Posterior cingulate gyrus (tissue), 11 donors: ENCODE measurements around the gene ACOX1.

Source experiments
- DNase-seq, 10 donors: peaks; one replicate each; pipeline versions ENCODE4 v3.0.0 to v3.0.0-alpha.2; 2020 to 2021; ENCODE audit warnings: mixed read lengths in 3 of 10
- intact Hi-C: fragments of 100-400 bp; cut with DNase I; formaldehyde crosslinking; loops from one replicate; pipeline ENCODE4 v1.15.1; 2023

The ACOX1 gene

DNA sequence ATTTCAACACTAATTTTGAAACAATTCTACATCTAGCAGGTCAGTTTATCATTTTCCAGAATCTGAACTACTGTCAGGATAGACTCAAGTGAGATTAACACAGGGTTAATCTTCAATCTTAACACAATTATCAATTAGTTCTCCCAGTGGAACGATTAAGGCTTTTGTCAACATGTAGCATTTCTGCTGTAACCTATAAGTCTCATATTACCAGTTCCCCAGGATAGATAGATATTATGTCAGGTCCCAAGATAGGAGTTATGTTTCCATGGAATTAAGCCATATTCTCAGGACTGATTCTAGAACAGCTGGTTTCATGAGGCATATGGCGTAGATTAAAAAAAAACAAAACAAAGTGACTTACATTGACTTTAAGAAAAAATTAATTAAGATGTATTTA, 33.8 kb downstream of the ACOX1 start:
- no peak for DNase-seq
- intact Hi-C loops, result no loop called here

DNA sequence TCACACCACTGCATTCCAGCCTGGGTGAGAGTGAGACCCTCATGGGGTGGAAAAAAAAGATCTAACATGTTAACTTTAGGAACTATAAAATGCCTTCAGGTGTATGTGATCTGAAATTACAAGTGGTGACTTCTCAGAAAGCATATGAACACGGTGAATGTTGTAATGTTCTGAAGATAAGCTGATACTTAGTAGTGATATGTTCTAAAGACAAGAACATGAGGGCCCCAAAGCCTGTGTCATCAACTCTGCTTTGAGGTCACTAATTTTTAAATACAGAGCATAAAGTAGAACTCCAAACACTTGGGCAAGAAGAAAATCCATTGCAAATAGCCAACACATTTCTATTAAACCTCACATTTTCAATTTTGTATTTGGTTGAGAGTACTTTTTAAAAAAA, 35.5 kb downstream of the ACOX1 start:
- DNase-seq, result no peak
- intact Hi-C loops, result no loop called here

DNA sequence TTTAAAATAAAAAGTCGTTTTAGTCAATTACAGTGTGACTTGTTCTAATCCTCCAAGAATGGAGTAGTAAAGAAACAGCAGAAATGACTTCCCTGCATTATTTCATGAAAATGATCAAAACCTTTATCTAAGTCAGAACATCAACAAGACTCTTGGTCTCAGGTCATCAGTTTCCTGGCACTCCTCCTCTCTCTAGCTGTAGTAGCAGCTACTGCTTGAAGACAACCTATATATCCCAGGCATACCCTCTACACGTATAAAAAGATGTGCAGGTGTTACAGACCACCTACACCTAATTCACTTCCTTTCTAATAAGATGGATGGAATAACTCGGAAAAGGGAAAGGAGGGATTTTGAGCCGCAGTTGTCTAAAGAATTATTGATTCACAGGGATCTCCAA, 36.5 kb downstream of the ACOX1 start:
- intact Hi-C loops, result no loop called here
- no peak for DNase-seq

DNA sequence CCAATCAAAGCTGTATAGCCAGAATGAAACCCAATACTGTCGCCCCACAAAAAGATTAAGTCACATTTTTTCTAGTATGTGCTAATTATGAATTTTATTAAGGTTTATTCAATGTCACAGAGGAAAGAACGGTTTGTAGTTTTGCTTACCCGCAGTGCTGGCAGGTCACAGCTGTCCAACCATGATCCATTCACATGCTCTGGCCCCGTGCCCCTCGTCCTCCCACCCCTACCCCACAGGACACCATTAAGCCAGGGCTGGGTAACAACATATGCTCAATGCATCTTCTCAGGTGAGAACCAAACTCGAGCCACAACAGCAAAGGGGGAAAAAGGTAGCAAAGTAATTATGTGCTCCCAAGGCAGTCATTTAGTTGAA, 37.5 kb downstream of the ACOX1 start:
- intact Hi-C loops, result loop anchor here (1.0 kb wide), 1 partner anchor 38 kb away; the partner anchor contains the start of genes ACOX1 and TEN1
- no peak for DNase-seq

DNA sequence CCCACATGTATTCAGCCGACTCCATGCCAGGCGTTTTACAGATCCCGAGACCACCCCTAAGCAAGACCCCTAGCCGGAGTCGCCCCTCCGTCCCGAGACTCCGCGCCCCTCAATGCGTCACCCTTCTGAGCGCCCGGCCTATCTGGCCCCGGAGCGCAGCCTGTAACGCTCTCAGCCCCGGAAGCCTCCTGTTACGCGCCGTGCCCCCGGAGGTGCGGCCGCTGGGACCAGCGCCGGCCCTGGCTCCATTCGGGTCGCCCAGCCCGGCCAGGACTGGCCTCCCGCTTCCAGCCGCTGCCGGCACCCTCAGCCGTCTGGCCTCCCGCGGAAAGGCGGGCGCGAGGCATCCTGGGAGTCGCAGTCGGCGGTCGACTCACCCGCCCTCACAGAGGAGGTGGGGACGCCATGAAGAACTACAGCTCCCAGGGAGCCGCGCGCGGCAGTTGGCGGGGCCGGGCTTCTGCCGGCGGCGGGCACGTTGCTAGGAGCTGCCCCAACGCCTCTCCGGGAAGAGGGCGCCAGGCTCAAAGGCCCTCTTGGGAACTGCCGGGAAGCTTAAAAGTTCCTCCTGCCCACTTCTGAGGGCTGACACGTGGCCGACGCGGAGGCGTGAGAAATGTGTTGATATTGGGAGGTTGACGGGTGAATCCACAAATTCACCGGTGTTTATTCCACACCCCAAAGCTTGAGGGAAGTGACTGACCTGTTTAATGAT, 38.1 kb downstream of the ACOX1 start, which contains the start of gene FBF1:
FBF1 (minus strand) TSS at position 316 of the 715 bp plus-strand sequence. CDS start 2,893 bp downstream, outside the sequence.
- DNase-seq, result peak; percentile 93 to 100 (median 98)
- intact Hi-C loops, result loop anchor here (1.0 kb wide), 1 partner anchor 38 kb away; the partner anchor contains the start of genes ACOX1 and TEN1

DNA sequence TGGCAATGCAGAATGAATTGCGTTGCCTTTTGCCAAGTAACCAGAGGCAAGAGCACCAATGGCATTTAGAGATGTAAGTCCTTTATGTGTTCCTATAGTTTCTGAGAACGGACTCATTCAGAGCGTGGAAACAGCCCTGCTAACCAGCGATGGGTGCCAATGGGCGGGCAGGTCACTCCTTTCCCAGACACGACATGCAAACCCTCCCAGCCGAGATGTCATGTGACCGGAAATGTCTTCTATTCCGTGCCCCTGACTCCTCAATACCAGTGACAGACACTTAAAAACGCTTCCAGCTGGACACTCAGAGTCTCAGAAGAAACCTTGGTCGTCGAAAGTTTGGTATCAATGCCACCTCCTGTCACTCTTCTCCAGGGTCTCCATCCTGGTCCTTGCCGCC, 41.3 kb downstream of the ACOX1 start:
- DNase-seq, result no peak
- intact Hi-C loops, result no loop called here

DNA sequence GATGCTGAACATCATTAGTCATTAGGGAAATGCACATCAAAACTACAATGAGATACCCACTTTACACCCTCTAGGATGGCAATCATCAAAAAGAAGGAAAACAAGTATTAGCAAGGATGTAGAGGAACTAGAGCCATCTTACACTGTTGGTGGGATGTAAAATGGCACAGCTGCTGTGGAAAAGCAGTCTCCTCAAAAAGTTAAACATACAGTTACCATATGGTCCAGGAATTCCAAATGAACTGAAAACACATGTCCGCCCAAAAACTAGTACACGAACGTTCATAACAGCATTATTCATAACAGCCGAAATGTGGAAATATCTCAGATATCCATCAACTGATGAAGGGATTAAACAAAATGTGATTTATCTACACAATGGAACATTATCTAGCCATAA, 45.2 kb downstream of the ACOX1 start:
- intact Hi-C loops, result no loop called here
- no peak for DNase-seq

DNA sequence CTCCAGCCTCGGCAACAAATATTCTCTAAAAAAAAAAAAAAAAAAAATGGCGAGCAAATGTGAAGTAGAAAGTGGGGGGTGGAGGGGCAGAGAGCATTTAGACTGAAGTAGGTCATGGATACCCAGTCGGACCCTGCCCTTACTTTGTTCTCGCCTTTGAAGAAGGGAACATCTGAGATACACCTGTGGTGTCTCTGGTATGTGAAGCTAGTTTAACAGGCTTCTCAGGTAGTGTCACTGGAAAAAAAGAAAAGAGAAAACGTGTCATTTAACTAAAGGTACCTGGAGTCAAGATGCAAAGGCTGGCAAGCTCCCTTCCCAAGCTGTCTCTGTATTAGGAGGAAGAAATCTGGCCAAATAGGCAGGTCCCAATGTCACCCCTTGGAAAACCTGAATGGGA, 46.1 kb downstream of the ACOX1 start:
- DNase-seq, result no peak
- intact Hi-C loops, result no loop called here

DNA sequence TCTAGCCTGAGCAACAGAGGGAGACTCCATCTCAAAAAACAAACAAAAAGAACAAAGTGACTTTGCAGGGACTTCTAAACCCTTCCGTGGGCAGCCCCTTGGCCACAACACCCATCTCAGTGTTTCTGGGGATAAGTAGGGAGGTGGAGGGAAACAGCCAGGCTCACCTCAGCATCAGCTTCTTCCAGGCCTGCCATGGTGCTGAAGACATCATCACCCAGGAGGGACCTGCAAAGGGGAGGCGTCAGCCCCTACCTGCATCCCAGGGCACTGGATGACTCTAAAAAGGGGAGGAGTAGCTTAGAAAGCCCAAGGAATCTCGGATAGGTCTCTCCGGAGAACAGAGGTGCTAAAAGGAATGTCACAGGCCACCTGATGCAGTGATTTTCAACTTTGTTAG, 47.9 kb downstream of the ACOX1 start:
- peak in 1 of 10 donors; percentile 22 for DNase-seq
- intact Hi-C loops, result no loop called here

DNA sequence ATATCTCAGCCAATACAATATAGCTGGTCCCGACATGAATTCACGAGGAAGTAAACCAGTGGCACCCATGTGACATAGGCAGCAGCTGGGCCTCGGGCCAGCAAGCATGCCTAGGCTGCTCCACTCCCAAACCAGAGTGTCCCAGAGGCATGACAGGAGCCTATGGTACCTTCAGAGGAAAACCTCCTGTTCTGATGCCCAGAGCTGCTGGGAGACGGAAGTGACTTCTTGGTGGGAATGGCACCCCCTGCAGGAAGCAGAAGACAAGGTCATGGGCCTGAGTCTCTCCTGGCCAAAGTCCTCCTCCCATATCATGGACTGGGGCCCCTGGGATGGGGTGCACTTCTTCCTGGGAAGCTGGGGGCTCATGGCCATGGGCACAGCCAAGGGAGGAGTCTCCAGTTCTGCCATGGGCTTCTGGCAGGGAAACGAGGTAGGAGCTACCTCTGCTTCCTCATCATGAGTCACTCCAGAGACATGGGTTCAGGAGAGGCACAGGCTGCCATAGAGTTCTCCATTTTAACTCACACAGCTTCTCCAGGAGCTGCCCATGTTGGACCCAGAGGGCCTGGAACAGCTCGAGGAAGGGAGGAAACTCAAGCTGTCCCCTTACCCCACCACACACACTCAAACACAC, 51.6 kb downstream of the ACOX1 start:
- DNase-seq, result peak in 1 of 10 donors; percentile 33
- intact Hi-C loops, result no loop called here

DNA sequence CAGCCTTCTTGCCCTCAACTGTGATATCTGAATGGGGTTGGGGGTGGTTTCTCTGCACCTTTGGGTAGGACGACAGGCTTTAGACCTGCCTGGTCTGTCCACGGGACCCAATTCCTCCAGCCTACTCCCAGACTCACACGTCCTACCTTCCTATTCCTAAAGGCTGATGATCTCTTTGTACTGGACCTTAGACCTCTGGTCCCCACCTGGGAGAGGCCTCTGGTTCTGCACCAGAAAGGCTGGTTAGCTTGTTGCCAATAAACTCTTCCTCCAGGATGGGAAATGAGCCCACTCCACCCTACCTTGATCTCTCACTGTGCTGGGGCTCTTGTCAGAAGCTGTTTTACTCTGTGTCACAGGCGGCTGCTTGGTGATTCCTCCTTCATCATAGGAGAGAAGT, 52.5 kb downstream of the ACOX1 start:
- DNase-seq, result no peak
- intact Hi-C loops, result no loop called here

DNA sequence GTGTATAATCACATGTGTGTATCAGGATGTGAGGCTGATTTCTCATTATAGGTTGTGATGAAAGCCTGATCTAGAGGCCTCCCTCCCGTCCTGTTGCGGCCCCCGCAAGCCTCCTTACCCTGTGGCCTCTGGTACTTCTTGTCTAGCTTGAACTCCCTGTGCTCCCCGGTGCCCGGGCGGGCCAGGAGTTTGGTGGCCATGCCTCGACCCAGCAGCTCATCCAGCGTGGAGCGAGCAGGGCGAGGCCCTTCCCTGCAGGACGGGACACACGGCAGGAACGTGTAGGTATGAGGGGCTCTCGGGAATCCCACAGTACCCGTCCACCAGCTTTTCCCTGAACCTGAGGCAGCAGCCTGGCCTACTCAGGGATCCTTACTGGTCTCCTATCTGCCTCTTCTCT, 53.1 kb downstream of the ACOX1 start:
- peak in 1 of 10 donors; percentile 55 for DNase-seq
- intact Hi-C loops, result no loop called here

DNA sequence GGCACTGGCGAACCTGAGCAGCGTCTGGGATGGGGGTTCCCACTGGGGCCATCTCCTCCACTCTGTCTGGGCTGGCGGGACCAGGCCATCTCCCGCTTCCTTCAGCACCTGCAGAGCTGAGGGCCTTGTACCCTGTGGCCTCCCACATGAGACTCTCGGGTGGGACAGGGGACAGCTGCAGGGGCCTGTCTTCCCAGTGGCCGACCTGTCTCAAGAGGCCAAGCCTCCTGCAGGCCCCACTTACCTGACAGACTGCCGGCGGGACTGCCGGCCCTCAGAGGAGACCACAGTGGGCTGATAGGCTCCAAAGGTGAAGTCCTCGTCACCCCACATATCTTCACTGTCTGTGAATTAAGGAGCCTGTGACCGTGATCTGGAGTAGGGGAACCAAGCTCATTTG, 53.9 kb downstream of the ACOX1 start:
- intact Hi-C loops, result no loop called here
- DNase-seq, result no peak

DNA sequence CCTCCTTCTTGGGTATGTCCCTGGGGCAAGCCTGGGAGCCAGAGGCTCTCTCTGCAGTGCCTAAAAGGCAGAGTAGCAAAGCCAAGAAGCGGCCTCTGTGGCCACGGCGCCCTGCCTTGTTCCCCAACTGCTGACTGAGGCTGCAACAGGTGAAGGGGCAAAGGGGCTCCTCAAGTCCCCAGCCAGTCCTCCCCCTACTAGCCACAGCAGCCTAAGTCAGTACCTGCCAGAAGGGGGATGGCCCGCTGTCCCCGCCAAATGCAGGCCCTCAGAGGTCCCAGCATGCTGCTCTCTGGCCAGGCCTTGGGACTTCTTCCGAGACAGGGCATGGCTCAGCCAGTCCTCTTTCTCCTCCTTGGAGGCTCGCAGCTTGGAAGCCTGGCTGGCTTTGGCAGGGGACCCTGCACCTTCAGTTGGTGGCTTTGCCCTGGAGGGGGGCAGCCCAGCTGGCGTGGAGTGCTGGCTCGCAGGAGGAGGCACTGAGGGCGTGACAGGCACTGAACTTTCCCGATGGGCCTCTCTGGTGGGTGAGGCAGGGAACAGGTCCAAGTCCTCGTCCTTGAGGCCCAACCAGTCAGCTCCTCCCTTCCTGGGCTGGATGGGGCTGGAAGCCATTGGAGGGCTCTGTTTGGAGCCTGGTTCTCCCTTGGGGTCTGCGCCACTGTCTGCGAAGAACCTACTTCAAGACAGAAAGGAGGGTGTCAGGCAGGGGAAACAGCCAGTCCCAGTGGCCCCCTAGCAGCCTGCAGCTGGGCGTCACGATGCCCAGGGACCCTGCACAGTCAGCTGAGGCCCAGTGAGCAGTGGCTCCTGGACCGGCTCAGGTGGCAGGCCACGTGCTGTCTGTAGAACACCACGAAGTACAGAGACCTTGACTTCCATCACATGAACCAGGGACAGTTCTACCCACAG, 55.7 kb downstream of the ACOX1 start:
- peak in 1 of 10 donors; percentile 52 for DNase-seq
- intact Hi-C loops, result no loop called here

DNA sequence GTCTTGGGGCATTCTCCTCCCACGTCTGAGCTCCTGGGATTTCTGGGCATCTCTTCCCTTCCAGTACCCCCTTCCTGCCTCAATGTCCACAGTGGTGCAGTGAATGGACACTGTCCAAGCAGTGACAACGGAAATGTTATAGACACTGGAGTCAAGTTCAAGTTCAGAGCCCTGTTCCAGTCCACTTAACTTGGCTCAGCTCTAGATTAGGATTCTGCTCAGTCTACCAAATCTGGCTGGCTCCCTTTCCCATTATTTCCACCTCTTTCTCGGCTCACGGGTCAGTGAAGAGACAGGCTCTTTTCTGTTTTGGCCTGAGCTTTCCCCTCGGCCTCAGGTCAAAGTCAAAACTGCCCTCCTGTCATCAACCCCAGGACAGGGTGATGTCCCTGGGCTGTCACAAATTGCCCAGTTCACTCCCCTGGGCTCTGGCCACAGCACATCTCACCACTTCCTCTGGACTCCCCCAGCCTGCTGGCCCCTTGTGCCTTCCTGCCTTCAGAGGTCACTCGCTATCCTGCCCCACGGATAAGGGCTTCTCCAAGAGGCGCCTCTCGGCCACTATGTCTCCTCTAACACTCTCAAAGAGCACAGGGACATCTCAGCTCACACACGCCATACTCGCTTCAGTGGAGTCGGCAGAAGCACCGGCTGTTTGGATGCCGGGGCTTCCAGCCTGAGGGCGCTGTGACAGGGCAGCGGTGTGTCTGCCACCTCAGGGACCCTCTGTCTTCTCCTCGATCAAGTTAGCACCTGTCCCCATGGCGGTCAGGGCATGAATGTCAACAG, 56.6 kb downstream of the ACOX1 start:
- DNase-seq, result peak in 1 of 10 donors; percentile 42
- intact Hi-C loops, result no loop called here

DNA sequence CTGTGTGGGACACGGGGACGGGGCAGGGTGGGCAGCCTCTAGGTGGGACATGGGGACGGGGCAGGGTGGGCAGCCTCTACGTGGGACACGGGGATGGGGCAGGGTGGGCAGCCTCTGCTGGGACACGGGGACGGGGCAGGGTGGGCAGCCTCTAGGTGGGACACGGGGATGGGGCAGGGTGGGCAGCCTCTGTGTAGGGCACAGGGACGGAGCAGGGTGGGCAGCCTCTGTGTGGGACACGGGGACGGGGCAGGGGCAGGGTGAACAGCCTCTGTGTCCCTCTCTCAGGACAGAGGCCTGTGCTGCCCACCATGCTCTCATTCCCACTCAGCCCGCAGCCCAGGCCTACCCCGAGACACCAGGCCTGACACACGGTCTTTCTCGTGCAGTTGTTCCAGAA, 57.4 kb downstream of the ACOX1 start:
- intact Hi-C loops, result no loop called here

DNA sequence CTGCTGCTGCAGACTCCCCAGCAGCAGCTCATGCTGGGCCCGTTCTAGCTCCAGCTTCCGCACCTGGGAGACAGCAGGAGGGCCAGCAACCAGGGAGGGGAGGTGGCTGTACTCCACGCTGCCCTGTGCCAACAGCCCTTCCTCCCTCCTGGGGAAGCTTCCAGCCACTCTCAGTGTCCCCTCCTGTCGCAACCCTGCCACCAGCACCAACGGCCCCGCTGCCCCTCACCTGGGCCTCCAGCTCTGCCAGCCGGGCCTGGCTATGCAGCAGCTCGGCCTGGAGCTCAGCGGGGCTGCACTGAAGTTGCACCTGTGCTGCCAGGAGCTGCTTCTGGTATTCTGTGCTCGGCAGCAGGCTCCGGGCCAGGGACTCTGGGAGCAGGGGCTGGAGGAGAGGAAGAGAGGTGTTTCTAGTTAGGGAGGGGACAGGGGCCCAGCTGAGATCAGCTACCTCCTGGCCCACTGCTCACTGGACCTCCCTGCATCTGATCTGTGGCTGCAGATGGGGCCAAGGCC, 58.9 kb downstream of the ACOX1 start:
- intact Hi-C loops, result no loop called here
- DNase-seq, result no peak

More for the DNA sequence above, 57.4 kb downstream of the ACOX1 start:
- DNase-seq, result peak in 1 of 10 donors; percentile 57

DNA sequence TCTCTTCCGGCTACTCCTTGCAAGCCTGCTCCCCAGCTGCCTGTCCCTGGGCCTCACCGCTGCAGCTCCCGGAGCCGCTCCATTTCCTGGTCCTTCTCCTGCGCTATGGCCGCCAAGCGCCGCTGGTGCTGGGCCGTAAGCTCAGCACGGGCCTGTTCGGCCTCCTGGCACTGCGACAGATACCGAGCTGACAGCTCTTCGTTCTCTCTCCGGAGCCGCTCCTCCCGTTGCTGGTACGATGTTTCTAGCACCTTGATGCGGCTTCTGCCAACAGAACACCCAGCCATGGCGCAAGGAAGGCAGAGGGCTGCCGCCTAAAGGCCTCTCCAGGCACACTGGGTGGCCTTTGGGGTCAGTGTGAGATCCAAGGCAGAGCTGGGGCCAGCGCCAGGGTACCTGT, 59.4 kb downstream of the ACOX1 start:
- DNase-seq, result peak in 1 of 10 donors; percentile 56
- intact Hi-C loops, result no loop called here

DNA sequence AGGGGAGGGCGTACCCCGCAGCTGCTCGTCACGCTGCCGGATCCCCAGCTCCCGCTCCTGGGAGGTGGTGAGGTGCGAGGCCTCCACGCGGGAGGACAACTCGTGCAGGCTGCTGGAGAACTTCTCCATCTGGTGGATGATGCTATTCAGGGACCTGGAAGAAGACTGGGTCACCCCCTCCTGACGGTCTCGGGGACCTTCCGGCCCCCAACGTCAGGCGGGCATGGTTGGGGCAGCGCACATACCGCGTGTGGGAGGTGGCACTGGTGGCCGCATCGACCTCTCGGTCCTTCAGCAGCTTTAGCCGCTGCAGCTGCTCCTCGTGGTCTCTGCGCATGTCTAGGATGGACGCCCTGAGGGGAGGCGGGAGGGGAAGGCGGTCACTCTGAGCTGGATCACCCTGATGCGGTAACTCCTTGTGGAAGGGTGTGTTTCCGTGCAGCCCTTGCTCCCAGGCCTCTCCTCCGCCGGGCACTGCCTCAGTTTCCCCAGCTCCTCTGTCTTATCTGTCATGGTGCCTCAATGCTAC, 61.0 kb downstream of the ACOX1 start:
- DNase-seq, result no peak

More for the DNA sequence above, 61.0 kb downstream of the ACOX1 start:
- intact Hi-C loops, result no loop called here
